Skeletal muscle tissue (tissue), 4 donors: Measurements from ENCODE around the gene KIRREL2. TPM values are rescaled to one million over a fixed set of nuclear protein-coding genes. Genes with fewer than 3 reads are reported as not detected.
A peak's percentile ranks its signal among the peaks of the same experiment; 100 is the strongest.

Experiments
- H3K27ac ChIP-seq: one replicate; pipeline ENCODE4 v1.7.0; 2013; ENCODE audit warnings: mild to moderate bottlenecking, low read depth, low read length, inconsistent platforms
- H3K27me3 ChIP-seq, 3 donors: one replicate each; pipeline ENCODE4 v1.7.0; 2013; ENCODE audit warnings: low read length in 3 of 3; ENCODE audit not compliant: control insufficient read depth in 3 of 3, insufficient read depth in 3 of 3
- H3K36me3 ChIP-seq, 3 donors: one replicate each; pipeline ENCODE4 v1.7.0; 2013; ENCODE audit warnings: low read length in 3 of 3; ENCODE audit not compliant: control insufficient read depth in 3 of 3, insufficient read depth in 3 of 3
- H3K4me1 ChIP-seq, 3 donors: one replicate each; pipeline ENCODE4 v1.7.0; 2013; ENCODE audit warnings: low read length in 3 of 3, mild to moderate bottlenecking in 3 of 3; ENCODE audit not compliant: control insufficient read depth in 3 of 3, insufficient read depth in 3 of 3
- H3K4me3 ChIP-seq, 3 donors: one replicate each; pipeline ENCODE4 v1.7.0; 2013; ENCODE audit warnings: low read length in 3 of 3
- H3K9ac ChIP-seq, 3 donors: one replicate each; pipeline ENCODE4 v1.7.0; 2013; ENCODE audit warnings: low read length in 3 of 3, mild to moderate bottlenecking in 3 of 3, moderate library complexity in 2 of 3, low read depth in 1 of 3
- H3K9me3 ChIP-seq, 3 donors: one replicate each; pipeline ENCODE4 v1.7.0; 2013; ENCODE audit warnings: low read length in 3 of 3; ENCODE audit not compliant: control insufficient read depth in 3 of 3
- total RNA-seq: library from RNA; depleted of rRNA; stranded (reverse); fragments of >200 nt; gene quantifications from one replicate; pipeline ENCODE4 v1.2.3, GENCODE V29; 2014
- donor health status: Osteomylitis.

The KIRREL2 gene
- total RNA-seq, 1 donor from 2014 or later = not detected

DNA sequence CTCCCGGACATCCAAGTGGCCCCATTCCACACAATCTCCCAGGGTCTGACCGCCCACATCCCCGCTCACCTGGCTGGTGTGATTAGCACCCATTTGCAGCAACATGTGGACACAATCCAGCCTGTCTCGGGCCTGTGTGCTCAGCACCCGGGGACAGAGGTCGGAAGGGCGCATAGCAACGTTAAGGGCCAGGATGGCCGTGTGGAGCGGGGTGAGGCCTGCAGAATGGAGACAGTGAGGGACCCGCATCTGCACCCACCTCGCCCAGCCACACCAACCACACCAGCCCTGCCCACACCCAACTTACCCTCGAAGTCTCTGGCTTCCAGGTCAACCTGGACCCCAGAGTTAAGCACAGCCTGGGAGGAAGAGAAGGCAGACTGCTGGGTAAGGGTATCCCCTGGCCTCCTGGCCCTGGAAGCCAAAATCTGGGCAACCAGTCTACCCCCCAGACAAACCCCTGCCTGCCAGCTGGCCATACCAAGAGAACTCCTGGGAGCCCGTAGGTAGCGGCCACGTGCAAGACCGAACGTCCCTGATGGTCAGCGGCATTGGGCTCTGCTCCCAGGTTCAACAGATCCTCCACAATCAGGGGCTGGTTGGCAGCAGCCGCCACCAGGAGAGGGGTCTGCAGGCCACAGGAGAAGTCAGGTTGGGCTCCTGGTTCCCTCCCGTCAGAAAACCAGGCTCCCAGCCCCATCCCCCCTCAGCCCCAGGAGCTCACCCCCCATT, 39.4 kb downstream of the KIRREL2 start:
- Histone ChIP-seq H3K4me1 (peaks cover 6 to 17% (median 15%) of the 10 kb centered on the region in 3 donors), H3K27me3 (peaks cover 0 to 9% (median 3%) of the 10 kb centered on the region in 3 donors), H3K9me3 (no peaks in the 10 kb centered on the region), H3K36me3 (peaks cover 0 to 14% (median 3%) of the 10 kb centered on the region in 3 donors), H3K4me3 (no peak overlapping the region), H3K27ac (no peak overlapping the region), H3K9ac (no peak overlapping the region)

- H3K9ac ChIP-seq = no peak overlapping the region
- peaks cover 0 to 14% (median 3%) of the 10 kb centered on the region in 3 donors for H3K36me3 ChIP-seq
- H3K27ac ChIP-seq = no peak overlapping the region
- no peaks in the 10 kb centered on the region for H3K9me3 ChIP-seq
- H3K4me1 ChIP-seq = peaks cover 6 to 17% (median 15%) of the 10 kb centered on the region in 3 donors
- H3K4me3 ChIP-seq = no peak overlapping the region
- H3K27me3 ChIP-seq = peaks cover 0 to 9% (median 3%) of the 10 kb centered on the region in 3 donors
Measured at GRCh38 chr19:35896643-35897040, 39.9 kb downstream of the KIRREL2 start.

GRCh38 chr19:35897706-35898451, 41.2 kb downstream of the KIRREL2 start:
- Histone ChIP-seq H3K27ac (peak overlapping the region; percentile 64), H3K4me3 (peak overlapping the region; percentile 48 to 78 (median 72)), H3K9me3 (no peaks in the 10 kb centered on the region), H3K27me3 (peaks cover 0 to 19% (median 3%) of the 10 kb centered on the region in 3 donors), H3K4me1 (peaks cover 6 to 17% (median 15%) of the 10 kb centered on the region in 3 donors), H3K9ac (peak overlapping the region in 2 of 3 donors; percentile 71 to 72), H3K36me3 (peaks cover 0 to 12% (median 3%) of the 10 kb centered on the region in 3 donors)

DNA sequence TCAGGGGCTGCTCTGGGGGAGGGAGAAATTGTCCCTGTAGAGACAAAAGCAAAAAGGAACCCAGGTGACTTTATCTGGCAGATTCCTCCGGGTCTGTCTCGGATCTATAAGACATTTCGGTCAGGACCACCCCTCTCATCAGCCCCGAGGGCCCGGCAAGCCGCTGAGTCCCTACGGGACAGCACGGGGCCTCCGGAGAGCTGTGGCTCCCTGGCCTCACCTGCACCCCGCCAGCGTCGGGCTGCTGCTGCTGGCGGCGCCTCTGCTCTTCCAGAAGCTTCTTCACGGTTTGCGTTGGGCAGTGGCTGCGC, 41.7 kb downstream of the KIRREL2 start:
- Histone ChIP-seq H3K9ac (peak overlapping the region; percentile 65 to 72 (median 71)), H3K27ac (peak overlapping the region; percentile 64)

GRCh38 chr19:35899547-35900214, 43.0 kb downstream of the KIRREL2 start:
- H3K36me3 ChIP-seq = peaks cover 0 to 12% (median 3%) of the 10 kb centered on the region in 3 donors
- peak overlapping the region; percentile 70 to 73 (median 72) for H3K9ac ChIP-seq
- H3K4me1 ChIP-seq = peaks cover 6 to 17% (median 15%) of the 10 kb centered on the region in 3 donors
- peak overlapping the region; percentile 72 to 82 (median 78) for H3K4me3 ChIP-seq
- H3K27ac ChIP-seq = peak overlapping the region; percentile 64
- H3K27me3 ChIP-seq = peaks cover 0 to 23% (median 6%) of the 10 kb centered on the region in 3 donors
- H3K9me3 ChIP-seq = no peaks in the 10 kb centered on the region

More for the DNA sequence above, 41.7 kb downstream of the KIRREL2 start:
- no peaks in the 10 kb centered on the region for H3K9me3 ChIP-seq
- H3K27me3 ChIP-seq = peaks cover 0 to 23% (median 3%) of the 10 kb centered on the region in 3 donors
- H3K4me3 ChIP-seq = peak overlapping the region; percentile 72 to 82 (median 78)
- H3K36me3 ChIP-seq = peaks cover 0 to 12% (median 3%) of the 10 kb centered on the region in 3 donors
- peaks cover 6 to 17% (median 15%) of the 10 kb centered on the region in 3 donors for H3K4me1 ChIP-seq

- peak overlapping the region in 1 of 3 donors; percentile 73 for H3K9ac ChIP-seq
- H3K27me3 ChIP-seq = peaks cover 0 to 23% (median 6%) of the 10 kb centered on the region in 3 donors
- H3K27ac ChIP-seq = no peak overlapping the region
- peaks cover 0 to 2% (median 0%) of the 10 kb centered on the region in 3 donors for H3K36me3 ChIP-seq
- H3K4me1 ChIP-seq = peaks cover 6 to 17% (median 15%) of the 10 kb centered on the region in 3 donors
- peak overlapping the region in 1 of 3 donors; percentile 72 for H3K4me3 ChIP-seq
- no peaks in the 10 kb centered on the region for H3K9me3 ChIP-seq
Measured at GRCh38 chr19:35901055-35901644, 44.4 kb downstream of the KIRREL2 start.

DNA sequence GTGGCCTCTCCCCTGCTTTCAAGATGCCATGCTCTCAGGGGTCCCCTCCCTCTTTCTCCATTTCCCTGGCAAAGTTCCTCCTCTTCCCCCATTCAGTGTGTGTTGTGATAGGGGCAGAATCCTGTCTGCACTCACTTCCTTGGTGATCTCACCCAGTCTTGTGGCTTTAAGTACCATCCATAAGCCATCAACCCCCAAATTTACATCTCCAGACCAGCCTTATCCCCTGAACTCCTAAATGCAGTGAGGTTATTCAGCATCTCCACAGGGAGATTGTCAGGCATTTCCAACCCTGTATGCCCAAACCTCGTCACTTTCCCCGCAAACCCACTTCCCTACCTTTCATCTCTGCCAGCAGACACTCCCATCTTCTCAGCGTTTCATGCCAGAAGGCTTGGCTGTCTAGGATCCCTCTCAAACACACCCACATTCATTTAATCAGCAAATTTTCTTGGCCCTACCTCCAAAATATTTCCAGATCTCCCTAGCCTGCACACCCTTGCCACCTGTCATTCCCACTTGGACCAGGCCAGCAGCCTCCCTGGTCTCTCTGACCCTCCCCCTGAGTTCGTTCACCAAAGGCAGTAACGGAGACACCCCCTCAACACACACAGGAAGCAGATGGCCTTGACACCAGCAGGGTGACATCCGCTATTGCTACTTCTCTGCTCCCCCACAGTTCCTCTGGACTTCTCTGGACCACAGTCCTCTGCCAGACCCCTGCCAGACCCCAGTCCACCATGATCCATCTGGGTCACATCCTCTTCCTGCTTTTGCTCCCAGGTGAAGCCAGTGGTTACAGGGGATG, 45.3 kb downstream of the KIRREL2 start, which contains the start of gene HCST:
HCST (plus strand) TSS at position 676 of the 808 bp plus-strand sequence; CDS start at position 741, 65 bp downstream.
- Histone ChIP-seq H3K9me3 (no peaks in the 10 kb centered on the region), H3K4me3 (peak within 1 kb of the TSS in 2 of 3 donors; percentile 38 to 40), H3K27ac (peak within 1 kb of the TSS; percentile 60), H3K36me3 (no peaks in the 10 kb centered on the region), H3K27me3 (peaks cover 0 to 23% (median 6%) of the 10 kb centered on the region in 3 donors), H3K4me1 (peaks cover 6 to 17% (median 15%) of the 10 kb centered on the region in 3 donors), H3K9ac (peak within 1 kb of the TSS in 1 of 3 donors; percentile 53)

DNA sequence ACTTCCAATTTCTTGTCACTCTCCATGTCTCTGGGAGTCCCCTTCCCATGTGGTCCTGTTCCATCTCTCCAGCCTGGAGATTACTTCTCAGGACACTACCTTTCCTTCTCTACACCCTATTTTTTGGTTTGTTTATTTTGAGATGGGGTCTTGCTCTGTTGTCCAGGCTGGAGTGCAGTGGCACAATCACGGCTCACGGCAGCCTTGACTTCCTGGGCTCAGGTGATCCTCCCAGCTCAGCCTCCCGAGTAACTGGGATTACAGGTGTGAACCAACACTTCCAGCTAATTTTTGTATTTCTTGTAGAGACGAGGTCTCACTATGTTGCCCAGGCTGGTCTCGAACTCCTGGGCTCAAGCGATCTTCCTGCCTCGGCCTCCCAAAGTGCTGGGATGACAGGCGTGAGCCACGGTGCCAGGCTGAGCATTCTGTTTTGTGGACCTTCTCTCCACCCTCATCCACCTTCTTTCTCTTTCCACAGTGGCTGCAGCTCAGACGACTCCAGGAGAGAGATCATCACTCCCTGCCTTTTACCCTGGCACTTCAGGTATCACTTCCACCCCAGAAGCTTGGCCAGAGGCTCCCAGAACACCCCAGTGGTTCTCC, 46.3 kb downstream of the KIRREL2 start:
- Histone ChIP-seq H3K9me3 (no peaks in the 10 kb centered on the region), H3K4me1 (peaks cover 6 to 16% (median 13%) of the 10 kb centered on the region in 3 donors), H3K9ac (peak overlapping the region in 1 of 3 donors; percentile 53), H3K4me3 (peak overlapping the region in 1 of 3 donors; percentile 40), H3K36me3 (no peaks in the 10 kb centered on the region), H3K27ac (peak overlapping the region; percentile 60), H3K27me3 (peaks cover 0 to 17% (median 3%) of the 10 kb centered on the region in 3 donors)
